ENCODE results near the gene AKR7A2.
A peak's percentile ranks its signal among the peaks of the same experiment; 100 is the strongest.

The AKR7A2 gene

GRCh38 chr1:19315378-19316198 is 3.6 kb upstream of the AKR7A2 start:
- Histone ChIP-seq H3K27ac (replicated peaks; ENCODE audit: low read length) (no peak overlapping the region), H3K79me1 (ENCODE audit: low read depth, low read length) (peaks cover 13% of the 10 kb centered on the region), H3K4ac (ENCODE audit: low read length) (no peak overlapping the region), H3K9ac (ENCODE audit: low read depth, low read length, poor library complexity) (no peak overlapping the region), H3K4me3 (ENCODE audit: low read length in 2 of 2) (no peak overlapping the region), H2AK5ac (ENCODE audit: low read depth, low read length) (no peak overlapping the region), H2BK5ac (ENCODE audit: low read length) (no peak overlapping the region), H3K23ac (ENCODE audit: low read depth, low read length, poor library complexity) (peak overlapping the region; percentile 29), H3K4me2 (ENCODE audit: insufficient read depth, low read length, poor library complexity, severe bottlenecking) (no peak overlapping the region), H4K8ac (ENCODE audit: low read depth, low read length) (no peak overlapping the region), H2AFZ (ENCODE audit: low read length) (no peak overlapping the region), H3K9me3 (replicated peaks in 1 of 2; ENCODE audit: control insufficient read depth in 2 of 2, insufficient read depth in 1 of 2, low read depth in 1 of 2, low read length in 2 of 2) (no peaks in the 10 kb centered on the region), H3K27me3 (ENCODE audit: control insufficient read depth in 3 of 3, insufficient read depth in 3 of 3, low read depth in 1 of 3, low read length in 3 of 3) (no peaks in the 10 kb centered on the region), H3K14ac (ENCODE audit: low read length) (no peak overlapping the region), H3K18ac (ENCODE audit: low read length) (no peak overlapping the region), H2BK120ac (ENCODE audit: low read depth, low read length) (no peak overlapping the region), H4K91ac (ENCODE audit: low read depth, low read length, poor library complexity) (no peak overlapping the region), H3K4me1 (ENCODE audit: control insufficient read depth in 2 of 2, insufficient read depth in 1 of 2, low read depth in 1 of 2, low read length in 2 of 2) (peaks cover 6 to 11% of the 10 kb centered on the region in 2 donors), H2BK15ac (ENCODE audit: low read length) (no peak overlapping the region), H2BK12ac (ENCODE audit: low read length) (no peak overlapping the region), H3K36me3 (replicated peaks in 1 of 2; ENCODE audit: control insufficient read depth in 2 of 2, insufficient read depth in 2 of 2, low read length in 2 of 2) (peaks cover 9 to 54% of the 10 kb centered on the region in 2 donors)
- WGBS, 2 donors (ENCODE audit: extremely low coverage in 2 of 2, insufficient read length in 2 of 2, insufficient replicate concordance in 1 of 2): no CpG with 5 or more reads among the region's 17 CpGs
- DNase-seq (ENCODE audit: low spot score): no peak

DNA sequence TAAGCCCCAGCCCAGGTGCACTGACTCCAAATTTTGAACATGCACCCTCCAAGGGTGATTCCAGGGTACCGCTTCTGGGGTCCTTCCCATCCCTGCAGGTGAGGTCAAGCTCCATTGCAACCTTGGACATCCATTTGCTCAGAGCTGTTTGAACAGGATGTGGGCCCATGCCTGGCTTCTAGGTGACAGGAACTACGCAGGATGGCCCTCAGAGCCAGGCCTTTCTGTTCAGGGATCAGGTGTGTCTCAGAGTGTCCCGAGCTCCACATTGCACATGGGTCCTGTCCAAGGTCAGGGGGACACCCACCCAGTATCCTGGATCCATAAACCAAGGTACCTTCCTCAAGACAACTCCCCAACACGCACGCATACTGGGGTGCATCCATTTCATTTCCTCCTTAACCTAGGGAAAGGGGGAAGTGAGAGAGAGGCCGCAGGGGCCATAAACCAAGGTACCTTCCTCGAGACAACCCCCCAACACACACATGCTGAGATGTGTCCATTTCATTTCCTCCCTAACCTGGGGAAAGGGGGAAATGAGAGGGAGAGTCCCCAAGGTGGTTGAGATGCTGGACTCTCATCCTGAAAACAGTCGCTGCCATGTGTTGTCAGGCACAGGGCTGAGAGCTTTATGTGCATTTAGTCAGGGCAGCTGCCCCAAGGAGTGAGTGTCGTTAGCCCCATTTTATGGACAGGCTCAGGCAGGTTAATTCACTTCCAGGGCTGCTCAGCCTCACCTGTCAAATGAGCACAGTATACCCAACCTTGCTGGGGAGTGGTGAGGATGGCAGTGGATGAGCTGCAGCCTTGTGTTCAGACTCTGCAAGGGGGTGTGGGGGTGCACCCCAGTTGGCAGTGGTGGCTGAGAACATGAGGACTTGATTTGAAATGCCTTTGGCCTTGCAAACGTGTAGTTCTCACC is 2.3 kb upstream of the AKR7A2 start:
- no peak overlapping the region for H2BK12ac ChIP-seq (ENCODE audit: low read length)
- no peak overlapping the region for H3K23ac ChIP-seq (ENCODE audit: low read depth, low read length, poor library complexity)
- H3K9me3 ChIP-seq (replicated peaks in 1 of 2; ENCODE audit: control insufficient read depth in 2 of 2, insufficient read depth in 1 of 2, low read depth in 1 of 2, low read length in 2 of 2): no peaks in the 10 kb centered on the region
- no peak overlapping the region for H3K18ac ChIP-seq (ENCODE audit: low read length)
- no peak overlapping the region for H3K4me2 ChIP-seq (ENCODE audit: insufficient read depth, low read length, poor library complexity, severe bottlenecking)
- peaks cover 13% of the 10 kb centered on the region for H3K79me1 ChIP-seq (ENCODE audit: low read depth, low read length)
- H3K4me3 ChIP-seq (ENCODE audit: low read length in 2 of 2): no peak overlapping the region
- no peak overlapping the region for H3K14ac ChIP-seq (ENCODE audit: low read length)
- peaks cover 9 to 53% of the 10 kb centered on the region in 2 donors for H3K36me3 ChIP-seq (replicated peaks in 1 of 2; ENCODE audit: control insufficient read depth in 2 of 2, insufficient read depth in 2 of 2, low read length in 2 of 2)
- H4K91ac ChIP-seq (ENCODE audit: low read depth, low read length, poor library complexity): no peak overlapping the region
- no peak overlapping the region for H2BK120ac ChIP-seq (ENCODE audit: low read depth, low read length)
- H3K4me1 ChIP-seq (ENCODE audit: control insufficient read depth in 2 of 2, insufficient read depth in 1 of 2, low read depth in 1 of 2, low read length in 2 of 2): peaks cover 6 to 12% of the 10 kb centered on the region in 2 donors
- H4K8ac ChIP-seq (ENCODE audit: low read depth, low read length): no peak overlapping the region
- no peaks in the 10 kb centered on the region for H3K27me3 ChIP-seq (ENCODE audit: control insufficient read depth in 3 of 3, insufficient read depth in 3 of 3, low read depth in 1 of 3, low read length in 3 of 3)
- no peak overlapping the region for H2AK5ac ChIP-seq (ENCODE audit: low read depth, low read length)
- no peak overlapping the region for H2AFZ ChIP-seq (ENCODE audit: low read length)
- H2BK5ac ChIP-seq (ENCODE audit: low read length): no peak overlapping the region
- H2BK15ac ChIP-seq (ENCODE audit: low read length): no peak overlapping the region
- no peak overlapping the region for H3K4ac ChIP-seq (ENCODE audit: low read length)
- H3K9ac ChIP-seq (ENCODE audit: low read depth, low read length, poor library complexity): no peak overlapping the region
- WGBS, 2 donors (ENCODE audit: extremely low coverage in 2 of 2, insufficient read length in 2 of 2, insufficient replicate concordance in 1 of 2): no CpG with 5 or more reads among the region's 10 CpGs
- H3K27ac ChIP-seq (replicated peaks; ENCODE audit: low read length): no peak overlapping the region
- DNase-seq (ENCODE audit: low spot score): no peak

DNA sequence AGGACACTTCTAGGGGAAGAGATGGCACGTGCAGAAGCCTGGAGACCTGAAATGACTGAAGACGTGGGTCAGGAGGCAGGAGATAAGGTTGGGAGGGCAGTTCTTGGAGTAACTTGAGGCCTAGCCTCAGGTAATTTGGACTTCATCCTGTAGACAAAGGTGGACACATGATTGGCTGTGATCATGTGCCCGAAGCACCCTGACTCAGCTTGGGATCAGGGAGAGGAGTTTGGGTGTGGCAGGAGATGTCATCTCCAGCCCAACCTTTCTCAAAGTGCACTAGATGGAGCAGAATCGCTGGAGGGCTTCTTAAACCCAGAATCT is 1.7 kb upstream of the AKR7A2 start:
- no peak for DNase-seq (ENCODE audit: low spot score)
- Histone ChIP-seq H2AFZ (ENCODE audit: low read length) (no peak overlapping the region), H4K91ac (ENCODE audit: low read depth, low read length, poor library complexity) (no peak overlapping the region), H3K27ac (replicated peaks; ENCODE audit: low read length) (no peak overlapping the region), H3K9me3 (replicated peaks in 1 of 2; ENCODE audit: control insufficient read depth in 2 of 2, insufficient read depth in 1 of 2, low read depth in 1 of 2, low read length in 2 of 2) (no peaks in the 10 kb centered on the region), H3K4me1 (ENCODE audit: control insufficient read depth in 2 of 2, insufficient read depth in 1 of 2, low read depth in 1 of 2, low read length in 2 of 2) (peaks cover 6 to 12% of the 10 kb centered on the region in 2 donors), H3K4me3 (ENCODE audit: low read length in 2 of 2) (peak overlapping the region in 1 of 2 donors; percentile 91), H2BK120ac (ENCODE audit: low read depth, low read length) (no peak overlapping the region), H2BK12ac (ENCODE audit: low read length) (no peak overlapping the region), H3K79me1 (ENCODE audit: low read depth, low read length) (peaks cover 13% of the 10 kb centered on the region), H2BK15ac (ENCODE audit: low read length) (no peak overlapping the region), H2AK5ac (ENCODE audit: low read depth, low read length) (no peak overlapping the region), H3K27me3 (ENCODE audit: control insufficient read depth in 3 of 3, insufficient read depth in 3 of 3, low read depth in 1 of 3, low read length in 3 of 3) (no peaks in the 10 kb centered on the region), H3K4me2 (ENCODE audit: insufficient read depth, low read length, poor library complexity, severe bottlenecking) (no peak overlapping the region), H3K36me3 (replicated peaks in 1 of 2; ENCODE audit: control insufficient read depth in 2 of 2, insufficient read depth in 2 of 2, low read length in 2 of 2) (peaks cover 12 to 53% of the 10 kb centered on the region in 2 donors), H3K14ac (ENCODE audit: low read length) (no peak overlapping the region), H2BK5ac (ENCODE audit: low read length) (no peak overlapping the region), H4K8ac (ENCODE audit: low read depth, low read length) (no peak overlapping the region), H3K4ac (ENCODE audit: low read length) (no peak overlapping the region), H3K23ac (ENCODE audit: low read depth, low read length, poor library complexity) (no peak overlapping the region), H3K9ac (ENCODE audit: low read depth, low read length, poor library complexity) (no peak overlapping the region), H3K18ac (ENCODE audit: low read length) (no peak overlapping the region)
- WGBS, 2 donors (ENCODE audit: extremely low coverage in 2 of 2, insufficient read length in 2 of 2, insufficient replicate concordance in 1 of 2): no CpG with 5 or more reads among the region's 4 CpGs
